K562 (cell line): ENCODE data around the gene PAQR7. TPM values are rescaled to one million over a fixed set of nuclear protein-coding genes. Genes with fewer than 3 reads are reported as not detected.

Source experiments
- ATAC-seq: fragments of 200-7000 bp; cut with Tn5 transposase; 3 replicates; pipeline ENCODE4 v1.9.1; 2020; ENCODE audit warnings: moderate library complexity
- BruUV-seq: library from RNA; stranded (reverse); fragments of 400-500 nt; replicated peaks from 2 replicates; lab custom pipeline; 2021; lab: Mats Ljungman, UMichigan
- CTCF ChIA-PET: fragments of 300-600 bp; formaldehyde crosslinking; extraction: SDS; loops from one replicate; lab custom pipeline; 2021; ENCODE audit warnings: low intra/inter-chr PET ratio; lab: Yijun Ruan, JAX
- POLR2A ChIA-PET: fragments of 300-600, 350-650 bp; sonication (Branson Sonifier 250); formaldehyde crosslinking; extraction: SDS; loops from one replicate; lab custom pipeline; 2021; ENCODE audit warnings: antibody characterized with exemption, inconsistent platforms; lab: Yijun Ruan, JAX
- DNase-seq, 4 experiments: peaks; one replicate each; pipeline versions ENCODE4 v3.0.0 to v3.0.0-alpha.2; 2011 to 2018; ENCODE audit warnings: low spot score in 3 of 4, mixed read lengths in 3 of 4; ENCODE audit errors: extremely low read depth in 1 of 4
- FAIRE-seq: peaks from 2 replicates; lab custom pipeline; 2011; peaks lifted over from hg19 to GRCh38; lab: Jason Lieb, UNC
- H2AFZ ChIP-seq: 2 replicates; pipeline ENCODE4 v1.6.0; 2011; ENCODE audit warnings: low read depth, low read length, control low read depth, inconsistent platforms
- H3K27ac ChIP-seq: fragments of 200-600 bp; 3 replicates; pipeline ENCODE4 v1.8.0; 2011; ENCODE audit warnings: low read depth, mild to moderate bottlenecking, control low read depth, inconsistent platforms, low read length, moderate library complexity, mixed read lengths; ENCODE audit errors: extremely low read depth
- H3K27me3 ChIP-seq, 2 experiments: fragments of 300-600 bp in 1 of 2; 2 replicates in 1 of 2; 3 replicates in 1 of 2; pipeline versions ENCODE4 v1.6.0 to v1.8.0; 2011; ENCODE audit warnings: inconsistent platforms in 2 of 2, low read length in 2 of 2, mild to moderate bottlenecking in 1 of 2, mixed read lengths in 1 of 2, moderate library complexity in 1 of 2; ENCODE audit not compliant: control insufficient read depth in 2 of 2, insufficient read depth in 2 of 2
- H3K36me3 ChIP-seq: fragments of 300-600 bp; 3 replicates; pipeline ENCODE4 v1.8.0; 2011; ENCODE audit warnings: mild to moderate bottlenecking, low read length, inconsistent platforms; ENCODE audit not compliant: control insufficient read depth, insufficient read depth
- H3K4me1 ChIP-seq, 2 experiments: fragments of 200-600 bp in 1 of 2; replicated peaks in 1 of 2; 2 replicates in 1 of 2; 3 replicates in 1 of 2; pipeline versions ENCODE4 v1.5.1 to v1.8.0; 2011; ENCODE audit warnings: inconsistent platforms in 2 of 2, low read length in 2 of 2, mild to moderate bottlenecking in 1 of 2, mixed read lengths in 1 of 2, moderate library complexity in 1 of 2; ENCODE audit not compliant: control insufficient read depth in 2 of 2, insufficient read depth in 2 of 2
- H3K4me2 ChIP-seq: 2 replicates; pipeline ENCODE4 v1.6.1; 2011; ENCODE audit warnings: low read length, control low read depth, inconsistent platforms, mixed read lengths; ENCODE audit not compliant: insufficient read depth
- H3K4me3 ChIP-seq: fragments of 200-600 bp; sonication (generic), shearing (Covaris generic); 2 replicates; pipeline ENCODE4 v1.5.1; 2016; ENCODE audit warnings: control low read depth, inconsistent platforms
- H3K79me2 ChIP-seq: fragments of 200-600 bp; 3 replicates; pipeline ENCODE4 v1.8.0; 2011; ENCODE audit warnings: low read length, inconsistent platforms; ENCODE audit not compliant: control insufficient read depth, insufficient read depth
- H3K9ac ChIP-seq, 2 experiments: 2 replicates each; pipeline versions ENCODE4 v1.6.0 to v1.6.1; 2011; ENCODE audit warnings: low read depth in 2 of 2, low read length in 2 of 2, control low read depth in 1 of 2, inconsistent platforms in 1 of 2, mild to moderate bottlenecking in 1 of 2, mixed read lengths in 1 of 2; ENCODE audit not compliant: insufficient read depth in 1 of 2
- H3K9me1 ChIP-seq: one replicate; pipeline ENCODE4 v1.6.0; 2011; ENCODE audit warnings: inconsistent platforms, mild to moderate bottlenecking, low read length, moderate library complexity; ENCODE audit not compliant: control insufficient read depth, insufficient read depth
- H3K9me3 ChIP-seq: replicated peaks from 2 replicates; pipeline ENCODE4 v1.5.1; 2011; ENCODE audit warnings: low read depth, low read length, inconsistent platforms; ENCODE audit not compliant: control insufficient read depth, insufficient read depth
- H4K20me1 ChIP-seq: replicated peaks from 2 replicates; pipeline ENCODE4 v1.6.1; 2011; ENCODE audit warnings: low read length, inconsistent platforms, mixed read lengths; ENCODE audit not compliant: control insufficient read depth, insufficient read depth
- SPI1 ChIP-seq: IDR thresholded peaks from 2 replicates; pipeline ENCODE4 v1.6.1; 2011; ENCODE audit warnings: low read depth, low read length, control low read depth, borderline replicate concordance
- YY1 ChIP-seq, 3 experiments: IDR thresholded peaks; 2 replicates each; pipeline ENCODE4 v1.6.1; 2011; ENCODE audit warnings: low read length in 2 of 3, mild to moderate bottlenecking in 2 of 3, moderate library complexity in 2 of 3, borderline replicate concordance in 1 of 3, control low read depth in 1 of 3, low read depth in 1 of 3; ENCODE audit not compliant: insufficient read depth in 3 of 3, insufficient replicate concordance in 2 of 3, control insufficient read depth in 1 of 3, insufficient read length in 1 of 3; ENCODE audit errors: extremely low read depth in 1 of 3
- ZBTB33 ChIP-seq: sonication (generic); formaldehyde crosslinking; IDR thresholded peaks from 2 replicates; pipeline ENCODE4 v1.8.1; 2023; ENCODE audit warnings: mild to moderate bottlenecking, missing genetic modification reagents
- ZNF12 ChIP-seq: sonication (generic); formaldehyde crosslinking; IDR thresholded peaks from 2 replicates; pipeline ENCODE4 v1.4.0; 2020; ENCODE audit warnings: mild to moderate bottlenecking, missing genetic modification reagents
- ZNF165 ChIP-seq: fragments of 250-450 bp; sonication (Bioruptor Pico); IDR thresholded peaks from 2 replicates; pipeline ENCODE4 v1.4.0; 2020; ENCODE audit warnings: borderline replicate concordance
- ZNF395 ChIP-seq: fragments of 200-800 bp; sonication (Bioruptor generic); IDR thresholded peaks from 2 replicates; pipeline ENCODE4 v1.6.1; 2017; ENCODE audit warnings: missing genetic modification characterization, missing compliant biosample characterization
- WGBS: fragments of 100-300 bp; shearing (Covaris generic); methylation state at CpG from one replicate; pipeline ENCODE4 v1.1.6; 2016; ENCODE audit warnings: low coverage, mixed read lengths; ENCODE audit not compliant: insufficient coverage; ENCODE audit errors: missing lambda C conversion rate; 5-methylcytosine and 5-hydroxymethylcytosine counted together
- in situ Hi-C: fragments of 300-500 bp; cut with MboI; formaldehyde crosslinking; loops from 4 replicates; pipeline ENCODE4 v1.15.0; 2018; ENCODE audit warnings: inconsistent platforms, mixed read lengths
- intact Hi-C: fragments of 100-400 bp; cut with micrococcal nuclease; formaldehyde crosslinking; loops from 2 replicates; pipeline ENCODE4 v1.14.2; 2022
- polyA plus RNA-seq, 8 experiments: library from polyadenylated mRNA; depleted of rRNA in 4 of 8; stranded (reverse) in 5 of 8; unstranded in 3 of 8; fragments of >200 nt; fragmentation: Nextera tagmentation in 2 of 8; fragmentation: Illumina TruSeq in 1 of 8; extraction: Ambion mirVana in 2 of 8; extraction: Trizol in 1 of 8; gene quantifications; 2 replicates each; pipeline versions ENCODE4 v1.2.1 to v1.2.3, GENCODE V29; 2011 to 2014; ENCODE audit warnings: inconsistent platforms in 1 of 8, missing spikeins in 1 of 8
- total RNA-seq, 7 experiments: library from RNA; depleted of rRNA in 6 of 7; stranded (reverse); fragments of >200 nt in 6 of 7; fragmentation: Illumina TruSeq in 2 of 7; extraction: Trizol in 2 of 7; gene quantifications; 2 replicates each; pipeline versions ENCODE4 v1.2.1 to v1.2.3, GENCODE V29; 2011 to 2021; ENCODE audit warnings: low replicate concordance in 1 of 7

Gene PAQR7
- total and polyA plus RNA-seq, 9 of the 15 experiments (the other 6 are each of a cell fraction or from before 2014, with no cell fraction given): 1.1 to 5.2 (median 2.6) TPM

- H3K27ac ChIP-seq: peak overlapping the region; percentile 49; the same call in 1 of the 3 replicates
- no peaks in the 10 kb centered on the region for H4K20me1 ChIP-seq
- in situ Hi-C loops (no loop called here), intact Hi-C loops (no loop called here)
- CTCF ChIA-PET: no interaction called here
- peak overlapping the region; percentile 53 to 56; a peak in 3 of 4 replicates for H3K9ac ChIP-seq
- no peaks in the 10 kb centered on the region for H3K27me3 ChIP-seq
- ATAC-seq (no peak), DNase-seq (no peak), FAIRE-seq (no peak)
- POLR2A ChIA-PET: interaction anchor here (0.6 to 2.0 kb wide), 5 partner anchors 9 to 151 kb away, joined by 3 to 8 read pairs (median 4); no protein-coding TSS in a partner anchor
- no peaks in the 10 kb centered on the region for H3K36me3 ChIP-seq
- H3K4me3 ChIP-seq: no peak overlapping the region
- no peaks in the 10 kb centered on the region for H3K9me3 ChIP-seq
- H3K79me2 ChIP-seq: no peaks in the 10 kb centered on the region
- BruUV-seq: no TSS peak
- peak overlapping the region; percentile 95 for H2AFZ ChIP-seq
- TF ChIP-seq YY1 (IDR thresholded peaks at IDR 0.05; ENCODE audit: borderline replicate concordance in 1 of 3, control insufficient read depth in 1 of 3, extremely low read depth in 1 of 3, insufficient read depth in 3 of 3, insufficient read length in 1 of 3, insufficient replicate concordance in 2 of 3, low read depth in 1 of 3, low read length in 2 of 3) (peak in 1 of 3 experiments; percentile 19), ZNF165 (CRISPR knock-in tag) (no peak), SPI1 (peak; percentile 87), ZNF12 (CRISPR knock-in tag) (no peak), ZBTB33 (CRISPR knock-in tag) (peak; percentile 76; the same call in 1 of the 2 replicates), ZNF395 (CRISPR knock-in tag) (peak; percentile 34; the same call in 1 of the 2 replicates)
- peaks cover 32 to 42% of the 10 kb centered on the region in 2 experiments for H3K4me1 ChIP-seq
- H3K4me2 ChIP-seq: peak overlapping the region; percentile 59
- 86% methylated on average over 32 of the region's 32 CpGs for WGBS
- H3K9me1 ChIP-seq: no peaks in the 10 kb centered on the region
Observed at GRCh38 chr1:25922971-25923552, 47.6 kb upstream of the PAQR7 start.
